A549 (cell line): ENCODE data around the gene FCHO2.

Experiments
- BHLHE40 ChIP-seq: IDR thresholded peaks from 2 replicates; pipeline ENCODE4 v1.6.1; 2012; ENCODE audit warnings: low read depth, low read length, inconsistent platforms
- CEBPB ChIP-seq, 2 experiments: fragments of >200 bp in 1 of 2; sonication (Bioruptor Twin) in 1 of 2; formaldehyde crosslinking in 1 of 2; IDR thresholded peaks; 2 replicates each; pipeline ENCODE4 v1.6.1; 2012 to 2016
- CHD2 ChIP-seq: fragments of 150-350 bp; IDR thresholded peaks from 2 replicates; pipeline ENCODE4 v1.6.1; 2014; ENCODE audit warnings: low read length; ENCODE audit not compliant: partially characterized antibody
- HDAC2 ChIP-seq: fragments of 200-600 bp; sonication (generic); IDR thresholded peaks from 2 replicates; pipeline ENCODE4 v1.6.1; 2016
- NFE2L2 ChIP-seq: fragments of 150-350 bp; conservative IDR thresholded peaks from 2 replicates; pipeline ENCODE4 v1.6.1; 2014; ENCODE audit warnings: low read length
- NR3C1 ChIP-seq: fragments of >200 bp; sonication (Bioruptor Twin); formaldehyde crosslinking; IDR thresholded peaks from 3 replicates; pipeline ENCODE4 v1.6.1; 2017
- POLR2A ChIP-seq: IDR thresholded peaks from 2 replicates; pipeline ENCODE4 v1.6.1; 2012; ENCODE audit warnings: mild to moderate bottlenecking, low read length
- RAD21 ChIP-seq, 2 experiments: fragments of >200 bp in 1 of 2; sonication (Bioruptor Twin) in 1 of 2; formaldehyde crosslinking in 1 of 2; IDR thresholded peaks in 1 of 2; conservative IDR thresholded peaks in 1 of 2; 2 replicates in 1 of 2; 3 replicates in 1 of 2; pipeline ENCODE4 v1.6.1; 2012 to 2018; ENCODE audit warnings: inconsistent platforms in 1 of 2
- SMC3 ChIP-seq: fragments of >200 bp; sonication (Bioruptor Twin); formaldehyde crosslinking; IDR thresholded peaks from 3 replicates; pipeline ENCODE4 v1.6.1; 2018; ENCODE audit warnings: inconsistent platforms
- TF ChIP-seq, protein P1 (sequence below): fragments of >200 bp; sonication (Bioruptor Twin); formaldehyde crosslinking; IDR thresholded peaks from 3 replicates; pipeline ENCODE4 v1.5.1; 2016
- TF ChIP-seq, protein P2 (sequence below): fragments of 200-600 bp; sonication (generic); IDR thresholded peaks from 2 replicates; pipeline ENCODE4 v1.6.1; 2016; ENCODE audit warnings: antibody characterized with exemption, mild to moderate bottlenecking, moderate library complexity

DNA sequence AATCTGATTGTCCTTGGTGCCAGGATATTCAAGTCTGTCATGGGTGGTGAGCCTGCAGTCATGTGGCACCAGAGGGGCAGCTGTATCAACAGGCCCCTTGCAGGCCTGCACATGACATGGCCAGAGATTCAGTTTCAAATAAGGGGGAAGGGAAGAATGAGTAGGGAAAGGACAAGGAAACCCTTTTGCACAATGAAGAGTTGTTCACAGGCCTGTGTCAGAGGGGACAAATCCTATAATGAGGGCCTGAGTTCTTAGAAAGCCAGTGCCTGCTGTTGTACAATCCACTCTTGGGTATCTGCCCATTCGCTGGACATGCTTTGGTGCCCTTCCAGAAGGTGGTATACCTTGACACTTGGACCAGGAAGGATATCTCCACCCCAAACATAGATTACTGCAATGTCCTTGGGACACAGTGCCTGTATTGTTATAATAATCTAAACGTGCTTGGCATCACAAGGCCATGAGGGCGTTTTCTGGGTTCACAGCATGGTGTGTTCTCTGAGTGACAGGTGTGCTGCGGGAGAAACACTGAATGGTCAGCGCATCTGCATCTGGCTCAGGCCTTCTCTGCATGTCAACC lies 162.6 kb downstream of the FCHO2 start:
- TF ChIP-seq, protein P1, sequence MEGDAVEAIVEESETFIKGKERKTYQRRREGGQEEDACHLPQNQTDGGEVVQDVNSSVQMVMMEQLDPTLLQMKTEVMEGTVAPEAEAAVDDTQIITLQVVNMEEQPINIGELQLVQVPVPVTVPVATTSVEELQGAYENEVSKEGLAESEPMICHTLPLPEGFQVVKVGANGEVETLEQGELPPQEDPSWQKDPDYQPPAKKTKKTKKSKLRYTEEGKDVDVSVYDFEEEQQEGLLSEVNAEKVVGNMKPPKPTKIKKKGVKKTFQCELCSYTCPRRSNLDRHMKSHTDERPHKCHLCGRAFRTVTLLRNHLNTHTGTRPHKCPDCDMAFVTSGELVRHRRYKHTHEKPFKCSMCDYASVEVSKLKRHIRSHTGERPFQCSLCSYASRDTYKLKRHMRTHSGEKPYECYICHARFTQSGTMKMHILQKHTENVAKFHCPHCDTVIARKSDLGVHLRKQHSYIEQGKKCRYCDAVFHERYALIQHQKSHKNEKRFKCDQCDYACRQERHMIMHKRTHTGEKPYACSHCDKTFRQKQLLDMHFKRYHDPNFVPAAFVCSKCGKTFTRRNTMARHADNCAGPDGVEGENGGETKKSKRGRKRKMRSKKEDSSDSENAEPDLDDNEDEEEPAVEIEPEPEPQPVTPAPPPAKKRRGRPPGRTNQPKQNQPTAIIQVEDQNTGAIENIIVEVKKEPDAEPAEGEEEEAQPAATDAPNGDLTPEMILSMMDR = no peak
- TF ChIP-seq CEBPB (IDR thresholded peaks at IDR 0.05) = no peak
- TF ChIP-seq POLR2A = no peak
- no peak for TF ChIP-seq HDAC2
- TF ChIP-seq, protein P2, sequence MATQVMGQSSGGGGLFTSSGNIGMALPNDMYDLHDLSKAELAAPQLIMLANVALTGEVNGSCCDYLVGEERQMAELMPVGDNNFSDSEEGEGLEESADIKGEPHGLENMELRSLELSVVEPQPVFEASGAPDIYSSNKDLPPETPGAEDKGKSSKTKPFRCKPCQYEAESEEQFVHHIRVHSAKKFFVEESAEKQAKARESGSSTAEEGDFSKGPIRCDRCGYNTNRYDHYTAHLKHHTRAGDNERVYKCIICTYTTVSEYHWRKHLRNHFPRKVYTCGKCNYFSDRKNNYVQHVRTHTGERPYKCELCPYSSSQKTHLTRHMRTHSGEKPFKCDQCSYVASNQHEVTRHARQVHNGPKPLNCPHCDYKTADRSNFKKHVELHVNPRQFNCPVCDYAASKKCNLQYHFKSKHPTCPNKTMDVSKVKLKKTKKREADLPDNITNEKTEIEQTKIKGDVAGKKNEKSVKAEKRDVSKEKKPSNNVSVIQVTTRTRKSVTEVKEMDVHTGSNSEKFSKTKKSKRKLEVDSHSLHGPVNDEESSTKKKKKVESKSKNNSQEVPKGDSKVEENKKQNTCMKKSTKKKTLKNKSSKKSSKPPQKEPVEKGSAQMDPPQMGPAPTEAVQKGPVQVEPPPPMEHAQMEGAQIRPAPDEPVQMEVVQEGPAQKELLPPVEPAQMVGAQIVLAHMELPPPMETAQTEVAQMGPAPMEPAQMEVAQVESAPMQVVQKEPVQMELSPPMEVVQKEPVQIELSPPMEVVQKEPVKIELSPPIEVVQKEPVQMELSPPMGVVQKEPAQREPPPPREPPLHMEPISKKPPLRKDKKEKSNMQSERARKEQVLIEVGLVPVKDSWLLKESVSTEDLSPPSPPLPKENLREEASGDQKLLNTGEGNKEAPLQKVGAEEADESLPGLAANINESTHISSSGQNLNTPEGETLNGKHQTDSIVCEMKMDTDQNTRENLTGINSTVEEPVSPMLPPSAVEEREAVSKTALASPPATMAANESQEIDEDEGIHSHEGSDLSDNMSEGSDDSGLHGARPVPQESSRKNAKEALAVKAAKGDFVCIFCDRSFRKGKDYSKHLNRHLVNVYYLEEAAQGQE = no peak
- TF ChIP-seq SMC3 = no peak
- no peak for TF ChIP-seq NFE2L2
- TF ChIP-seq RAD21 (conservative IDR thresholded peaks at IDR 0.05 in 1 of 2, IDR thresholded peaks at IDR 0.05 in 1 of 2) = no peak
- TF ChIP-seq CHD2 = no peak
- TF ChIP-seq NR3C1 = no peak
- TF ChIP-seq BHLHE40 = no peak
